ENCODE data around the gene UBE2U. TPM values are rescaled to one million over a fixed set of nuclear protein-coding genes. Genes with fewer than 3 reads are reported as not detected.

UBE2U gene
- total RNA-seq, 1 experiment from 2014 or later: not detected

- Histone ChIP-seq H3K27ac (ENCODE audit: low read depth, low read length) (no peak overlapping the region), H3K79me2 (ENCODE audit: insufficient read depth, low read length) (no peaks in the 10 kb centered on the region), H3K9ac (ENCODE audit: low read length) (no peak overlapping the region), H3K4me1 (ENCODE audit: control insufficient read depth in 1 of 2, insufficient read depth in 2 of 2, low read length in 2 of 2) (no peaks in the 10 kb centered on the region), H2AFZ (ENCODE audit: low read depth, low read length, poor library complexity, severe bottlenecking) (no peak overlapping the region), H4K20me1 (ENCODE audit: insufficient read depth) (no peaks in the 10 kb centered on the region), H3K9me3 (ENCODE audit: control insufficient read depth in 1 of 2, insufficient read depth in 1 of 2, low read depth in 1 of 2, low read length in 2 of 2) (no peaks in the 10 kb centered on the region), H3K4me2 (ENCODE audit: low read length) (no peak overlapping the region), H3K27me3 (ENCODE audit: insufficient read depth, low read length) (no peaks in the 10 kb centered on the region), H3K4me3 (replicated peaks in 1 of 2; ENCODE audit: low read depth in 1 of 2, low read length in 2 of 2) (no peak overlapping the region), H3K9me2 (ENCODE audit: insufficient read depth) (no peaks in the 10 kb centered on the region), H3K36me3 (ENCODE audit: control insufficient read depth in 1 of 2, insufficient read depth in 2 of 2, low read length in 2 of 2) (no peaks in the 10 kb centered on the region)
- ChIA-PET CTCF (no interaction called here), RAD21 (ENCODE audit: low non-redundant PET in 1 of 2, low total read pairs in 2 of 2, uncharacterized antibody in 2 of 2, unreplicated experiment in 2 of 2) (no interaction called here), POLR2A (no interaction called here)
- no peak for ATAC-seq
- no peak for TF ChIP-seq ZNF274 (IDR thresholded peaks at IDR 0.05; ENCODE audit: low read depth, low read length)
- no peak for TF ChIP-seq RAD21 (IDR thresholded peaks at IDR 0.05; ENCODE audit: low read depth)
- no peak for TF ChIP-seq SRF (IDR thresholded peaks at IDR 0.05; ENCODE audit: low read depth)
- TF ChIP-seq ZFX (IDR thresholded peaks at IDR 0.05): no peak
- TF ChIP-seq MAX (IDR thresholded peaks at IDR 0.05): no peak
- TF ChIP-seq, protein P1, sequence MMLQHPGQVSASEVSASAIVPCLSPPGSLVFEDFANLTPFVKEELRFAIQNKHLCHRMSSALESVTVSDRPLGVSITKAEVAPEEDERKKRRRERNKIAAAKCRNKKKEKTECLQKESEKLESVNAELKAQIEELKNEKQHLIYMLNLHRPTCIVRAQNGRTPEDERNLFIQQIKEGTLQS (IDR thresholded peaks at IDR 0.05): no peak
- no peak for TF ChIP-seq POLR2A (IDR thresholded peaks at IDR 0.05; ENCODE audit: borderline replicate concordance, extremely low read depth, insufficient read depth, insufficient read length)
- TF ChIP-seq REST (IDR thresholded peaks at IDR 0.05; ENCODE audit: low read depth): no peak
- TF ChIP-seq EZH2phosphoT487 (IDR thresholded peaks at IDR 0.05; ENCODE audit: borderline replicate concordance): no peak
- no peak for TF ChIP-seq CTCF (IDR thresholded peaks at IDR 0.05 in 2 of 3, conservative IDR thresholded peaks at IDR 0.05 in 1 of 3; ENCODE audit: borderline replicate concordance in 1 of 3, insufficient read depth in 1 of 3, low read depth in 2 of 3, low read length in 2 of 3)
- no peak for TF ChIP-seq TCF7L2 (IDR thresholded peaks at IDR 0.05; ENCODE audit: borderline replicate concordance, extremely low read depth, insufficient read depth, insufficient read length)
- no TSS peak for BruUV-seq (replicated peaks)
- no peak for DNase-seq (ENCODE audit: low read depth, low spot score)
- intact Hi-C loops (cut with micrococcal nuclease): no loop called here
Observed at GRCh38 chr1:64302194-64302593, 98.8 kb downstream of the UBE2U start.
